OCI-LY1 (cell line): Measurements from ENCODE around the gene SHC3.

Experiments used
- H2AFZ ChIP-seq: fragments of 200-600 bp; sonication (generic), shearing (Covaris generic); 2 replicates; pipeline ENCODE4 v1.6.0; 2014; ENCODE audit warnings: antibody characterized with exemption, mild to moderate bottlenecking, low read length
- H3F3A ChIP-seq: fragments of 200-600 bp; sonication (generic), shearing (Covaris generic); 2 replicates; pipeline ENCODE4 v1.6.0; 2014; ENCODE audit warnings: mild to moderate bottlenecking, antibody characterized with exemption, low read length, moderate library complexity; ENCODE audit not compliant: insufficient read depth
- H3K27ac ChIP-seq: fragments of 200-600 bp; sonication (generic); 2 replicates; pipeline ENCODE4 v1.5.1; 2014; ENCODE audit warnings: low read length, mixed run types, mild to moderate bottlenecking, low read depth; ENCODE audit not compliant: poor library complexity, severe bottlenecking
- H3K27me3 ChIP-seq: fragments of 200-600 bp; sonication (generic); 2 replicates; pipeline ENCODE4 v1.6.0; 2014; ENCODE audit warnings: antibody characterized with exemption, mild to moderate bottlenecking, low read length, moderate library complexity; ENCODE audit not compliant: insufficient read depth
- H3K36me3 ChIP-seq: fragments of 200-600 bp; sonication (generic); 2 replicates; pipeline ENCODE4 v1.6.1; 2014; ENCODE audit warnings: mild to moderate bottlenecking, antibody characterized with exemption, low read length, moderate library complexity, mixed read lengths; ENCODE audit not compliant: insufficient read depth
- H3K4me1 ChIP-seq: fragments of 200-600 bp; sonication (generic); 2 replicates; pipeline ENCODE4 v1.5.1; 2014; ENCODE audit warnings: mild to moderate bottlenecking, low read length, moderate library complexity; ENCODE audit not compliant: insufficient read depth, severe bottlenecking
- H3K4me2 ChIP-seq: fragments of 200-600 bp; sonication (generic), shearing (Covaris generic); 2 replicates; pipeline ENCODE4 v1.6.1; 2014; ENCODE audit warnings: low read length
- H3K4me3 ChIP-seq: fragments of 200-600 bp; sonication (generic); 2 replicates; pipeline ENCODE4 v1.5.1; 2014; ENCODE audit warnings: low read length, low read depth, mild to moderate bottlenecking, mixed read lengths; ENCODE audit not compliant: poor library complexity, severe bottlenecking
- H3K79me2 ChIP-seq: fragments of 200-600 bp; shearing (Covaris generic); 2 replicates; pipeline ENCODE4 v1.6.1; 2016; ENCODE audit warnings: mixed run types, low read length, mixed read lengths; ENCODE audit not compliant: insufficient read depth
- H3K9ac ChIP-seq: fragments of 200-600 bp; sonication (generic), shearing (Covaris generic); 2 replicates; pipeline ENCODE4 v1.6.1; 2014; ENCODE audit warnings: mild to moderate bottlenecking, low read length, mixed read lengths
- H3K9me2 ChIP-seq: fragments of 200-600 bp; sonication (generic), shearing (Covaris generic); 2 replicates; pipeline ENCODE4 v1.6.1; 2014; ENCODE audit warnings: low read depth, mild to moderate bottlenecking, low read length, mixed read lengths
- H3K9me3 ChIP-seq: fragments of 200-600 bp; shearing (Covaris generic); 2 replicates; pipeline ENCODE4 v1.6.1; 2014; ENCODE audit warnings: low read length, mixed read lengths
- H4K20me1 ChIP-seq: fragments of 200-600 bp; sonication (generic), shearing (Covaris generic); 2 replicates; pipeline ENCODE4 v1.6.0; 2016; ENCODE audit warnings: mild to moderate bottlenecking, low read length; ENCODE audit not compliant: insufficient read depth
- CTCF ChIP-seq: fragments of 200-600 bp; sonication (generic), shearing (Covaris generic); IDR thresholded peaks from 2 replicates; pipeline ENCODE4 v1.5.1; 2017; ENCODE audit warnings: mild to moderate bottlenecking, antibody characterized with exemption, low read length, moderate library complexity, mixed read lengths
- EZH2 ChIP-seq: fragments of 200-600 bp; sonication (generic), shearing (Covaris generic); IDR thresholded peaks from 2 replicates; pipeline ENCODE4 v1.8.0; 2017; ENCODE audit warnings: borderline replicate concordance, mixed run types, mild to moderate bottlenecking, antibody characterized with exemption, low read length, moderate library complexity, mixed read lengths

Gene SHC3

GRCh38 chr9:89095761-89096528 is 82.7 kb downstream of the SHC3 start:
- H3K36me3 ChIP-seq: no peaks in the 10 kb centered on the region
- no peaks in the 10 kb centered on the region for H3K9me3 ChIP-seq
- no peak overlapping the region for H2AFZ ChIP-seq
- H3K79me2 ChIP-seq: no peaks in the 10 kb centered on the region
- no peaks in the 10 kb centered on the region for H3K9me2 ChIP-seq
- no peak overlapping the region for H3K9ac ChIP-seq
- H3F3A ChIP-seq: no peaks in the 10 kb centered on the region
- H3K4me3 ChIP-seq: no peak overlapping the region
- no peaks in the 10 kb centered on the region for H4K20me1 ChIP-seq
- H3K4me2 ChIP-seq: no peak overlapping the region
- no peak overlapping the region for H3K27ac ChIP-seq
- H3K27me3 ChIP-seq: no peaks in the 10 kb centered on the region
- TF ChIP-seq EZH2 (no peak), CTCF (no peak)
- no peaks in the 10 kb centered on the region for H3K4me1 ChIP-seq

DNA sequence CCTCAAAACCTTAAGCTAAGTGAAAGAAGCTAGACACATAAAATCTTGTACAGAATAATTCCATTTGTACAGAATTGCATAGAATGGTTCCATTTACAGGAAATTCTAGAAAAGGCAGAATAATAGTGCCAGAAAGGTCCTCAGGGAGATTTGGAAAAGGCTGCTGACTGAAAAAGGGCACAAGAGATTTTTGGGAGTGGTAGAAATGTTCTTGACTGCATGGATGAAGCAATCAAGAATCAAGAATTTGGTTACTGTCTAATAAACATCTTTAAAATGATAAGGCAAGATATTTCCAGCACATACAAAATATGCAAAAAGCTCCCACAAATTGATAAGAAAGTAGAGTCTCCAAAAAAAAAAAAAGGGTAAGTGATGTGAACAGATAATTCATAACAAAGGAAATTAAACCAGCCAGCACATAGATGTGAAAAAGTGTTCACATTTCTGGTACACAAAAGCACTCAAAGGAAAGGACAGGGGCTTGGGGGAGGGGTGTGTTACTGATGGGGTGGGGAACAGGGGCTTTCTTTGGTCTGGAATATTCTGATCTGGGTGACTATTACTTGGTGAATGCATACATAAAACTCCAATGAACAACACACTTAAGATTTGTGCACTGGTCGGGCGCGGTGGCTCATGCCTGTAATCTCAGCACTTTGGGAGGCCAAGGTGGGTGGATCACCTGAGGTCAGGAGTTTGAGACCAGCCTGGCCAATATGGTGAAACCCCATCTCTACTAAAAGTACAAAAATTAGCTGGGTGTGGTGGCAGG is 85.2 kb downstream of the SHC3 start:
- Histone ChIP-seq H3K9me2 (no peaks in the 10 kb centered on the region), H4K20me1 (no peaks in the 10 kb centered on the region), H3K27me3 (no peaks in the 10 kb centered on the region), H3K36me3 (no peaks in the 10 kb centered on the region), H3K9me3 (no peaks in the 10 kb centered on the region), H3K4me3 (no peak overlapping the region), H3K9ac (no peak overlapping the region), H3F3A (no peaks in the 10 kb centered on the region), H2AFZ (no peak overlapping the region), H3K4me1 (no peaks in the 10 kb centered on the region), H3K27ac (no peak overlapping the region), H3K4me2 (no peak overlapping the region), H3K79me2 (no peaks in the 10 kb centered on the region)
- TF ChIP-seq EZH2 (no peak), CTCF (no peak)

GRCh38 chr9:89089176-89089575 is 89.4 kb downstream of the SHC3 start:
- Histone ChIP-seq H3K27ac (no peak overlapping the region), H3K4me3 (no peak overlapping the region), H3K9ac (no peak overlapping the region), H3K79me2 (no peaks in the 10 kb centered on the region), H3K9me3 (no peaks in the 10 kb centered on the region), H3K9me2 (no peaks in the 10 kb centered on the region), H3K36me3 (no peaks in the 10 kb centered on the region), H3K4me2 (no peak overlapping the region), H3K27me3 (no peaks in the 10 kb centered on the region), H4K20me1 (no peaks in the 10 kb centered on the region), H3K4me1 (no peaks in the 10 kb centered on the region), H3F3A (no peaks in the 10 kb centered on the region), H2AFZ (no peak overlapping the region)
- TF ChIP-seq EZH2 (no peak), CTCF (no peak)
